HUES48 (cell line): Measurements from ENCODE around the gene CKM.

ENCODE experiments used
- H3K27ac ChIP-seq: one replicate; pipeline ENCODE4 v1.7.0; 2013; ENCODE audit warnings: low read depth, low read length, inconsistent platforms
- H3K27me3 ChIP-seq: 2 replicates; pipeline ENCODE4 v1.6.1; 2013; ENCODE audit warnings: mild to moderate bottlenecking, low read length; ENCODE audit not compliant: control insufficient read depth, insufficient read depth
- H3K36me3 ChIP-seq: 2 replicates; pipeline ENCODE4 v1.6.1; 2013; ENCODE audit warnings: low read length; ENCODE audit not compliant: control insufficient read depth, insufficient read depth
- H3K4me1 ChIP-seq: 2 replicates; pipeline ENCODE4 v1.6.1; 2013; ENCODE audit warnings: mild to moderate bottlenecking, low read length; ENCODE audit not compliant: control insufficient read depth, insufficient read depth
- H3K4me3 ChIP-seq: 2 replicates; pipeline ENCODE4 v1.5.1; 2013; ENCODE audit warnings: mild to moderate bottlenecking, low read depth, low read length
- H3K9ac ChIP-seq: 2 replicates; pipeline ENCODE4 v1.6.1; 2013; ENCODE audit warnings: mild to moderate bottlenecking, low read depth, low read length, moderate library complexity
- H3K9me3 ChIP-seq: 2 replicates; pipeline ENCODE4 v1.6.1; 2013; ENCODE audit warnings: low read length; ENCODE audit not compliant: control insufficient read depth, insufficient read depth

Gene CKM

GRCh38 chr19:45303269-45304060 lies 19.2 kb downstream of the CKM start:
- H3K36me3 ChIP-seq = 0 out of 2 replicates have a peak, but pooled peaks cover 3% of the 10 kb centered on the region
- H3K9ac ChIP-seq = no peak overlapping the region
- H3K9me3 ChIP-seq = no peaks in the 10 kb centered on the region
- peaks cover 18% of the 10 kb centered on the region for H3K27me3 ChIP-seq
- no peak overlapping the region for H3K4me3 ChIP-seq
- no peak overlapping the region for H3K27ac ChIP-seq
- H3K4me1 ChIP-seq = no peaks in the 10 kb centered on the region

DNA sequence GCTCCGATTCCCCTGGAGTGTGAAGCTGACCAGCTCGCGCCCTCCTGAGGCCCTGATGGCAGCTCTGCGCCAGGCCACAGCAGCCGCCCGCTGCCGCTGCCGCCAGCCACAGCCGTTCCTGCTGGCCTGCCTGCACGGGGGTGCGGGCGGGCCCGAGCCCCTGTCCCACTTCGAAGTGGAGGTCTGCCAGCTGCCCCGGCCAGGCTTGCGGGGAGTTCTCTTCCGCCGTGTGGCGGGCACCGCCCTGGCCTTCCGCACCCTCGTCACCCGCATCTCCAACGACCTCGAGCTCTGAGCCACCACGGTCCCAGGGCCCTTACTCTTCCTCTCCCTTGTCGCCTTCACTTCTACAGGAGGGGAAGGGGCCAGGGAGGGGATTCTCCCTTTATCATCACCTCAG lies 20.3 kb downstream of the CKM start:
- no peaks in the 10 kb centered on the region for H3K9me3 ChIP-seq
- peaks cover 18% of the 10 kb centered on the region for H3K27me3 ChIP-seq
- H3K27ac ChIP-seq = no peak overlapping the region
- no peak overlapping the region for H3K9ac ChIP-seq
- no peak overlapping the region for H3K4me3 ChIP-seq
- 0 out of 2 replicates have a peak, but pooled peaks cover 3% of the 10 kb centered on the region for H3K36me3 ChIP-seq
- H3K4me1 ChIP-seq = no peaks in the 10 kb centered on the region

GRCh38 chr19:45299719-45300118 lies 23.0 kb downstream of the CKM start:
- Histone ChIP-seq H3K4me3 (no peak overlapping the region), H3K9ac (no peak overlapping the region), H3K27me3 (peaks cover 5% of the 10 kb centered on the region; the same call in 1 of the 2 replicates), H3K36me3 (0 out of 2 replicates have a peak, but pooled peaks cover 3% of the 10 kb centered on the region), H3K4me1 (no peaks in the 10 kb centered on the region), H3K9me3 (no peaks in the 10 kb centered on the region), H3K27ac (no peak overlapping the region)

DNA sequence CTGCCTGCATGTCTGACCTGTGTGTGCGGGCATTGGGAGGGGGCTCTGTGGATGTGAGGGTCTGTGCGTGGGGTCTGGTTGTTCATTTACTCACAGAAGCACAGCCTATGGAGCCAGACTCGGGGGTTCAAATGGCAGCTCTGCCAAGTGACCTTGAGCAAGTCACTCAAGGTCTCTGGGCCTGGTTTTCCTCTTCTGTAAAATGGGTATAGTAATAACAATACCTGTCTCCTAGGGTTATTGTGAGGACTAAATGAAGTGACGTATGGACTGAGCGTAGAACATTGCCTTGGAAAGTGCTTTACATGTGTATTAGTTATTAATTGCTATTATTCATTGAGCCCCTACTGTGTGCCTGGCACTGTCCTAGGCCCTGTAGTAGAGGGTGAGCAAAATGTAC lies 24.4 kb downstream of the CKM start:
- Histone ChIP-seq H3K9ac (no peak overlapping the region), H3K36me3 (0 out of 2 replicates have a peak, but pooled peaks cover 3% of the 10 kb centered on the region), H3K4me1 (no peaks in the 10 kb centered on the region), H3K9me3 (no peaks in the 10 kb centered on the region), H3K27me3 (no peaks in the 10 kb centered on the region), H3K27ac (no peak overlapping the region), H3K4me3 (no peak overlapping the region)

DNA sequence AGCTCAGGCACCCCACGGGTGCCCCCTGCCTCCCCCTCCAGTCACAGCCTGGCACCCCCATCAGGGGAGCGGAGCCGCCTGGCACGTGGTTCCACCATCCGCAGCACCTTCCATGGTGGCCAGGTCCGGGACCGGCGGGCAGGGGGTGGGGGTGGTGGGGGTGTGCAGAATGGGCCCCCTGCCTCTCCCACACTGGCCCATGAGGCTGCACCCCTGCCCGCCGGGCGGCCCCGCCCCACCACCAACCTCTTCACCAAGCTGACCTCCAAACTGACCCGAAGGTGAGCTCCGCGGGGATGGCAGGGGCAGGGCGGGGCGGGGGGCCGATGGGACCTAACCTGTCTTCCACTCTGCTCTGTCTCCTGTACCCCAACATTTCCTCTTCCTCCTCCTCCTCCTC lies 25.0 kb downstream of the CKM start:
- Histone ChIP-seq H3K27me3 (no peaks in the 10 kb centered on the region), H3K9ac (no peak overlapping the region), H3K4me3 (no peak overlapping the region), H3K27ac (no peak overlapping the region), H3K36me3 (0 out of 2 replicates have a peak, but pooled peaks cover 3% of the 10 kb centered on the region), H3K4me1 (no peaks in the 10 kb centered on the region), H3K9me3 (no peaks in the 10 kb centered on the region)

DNA sequence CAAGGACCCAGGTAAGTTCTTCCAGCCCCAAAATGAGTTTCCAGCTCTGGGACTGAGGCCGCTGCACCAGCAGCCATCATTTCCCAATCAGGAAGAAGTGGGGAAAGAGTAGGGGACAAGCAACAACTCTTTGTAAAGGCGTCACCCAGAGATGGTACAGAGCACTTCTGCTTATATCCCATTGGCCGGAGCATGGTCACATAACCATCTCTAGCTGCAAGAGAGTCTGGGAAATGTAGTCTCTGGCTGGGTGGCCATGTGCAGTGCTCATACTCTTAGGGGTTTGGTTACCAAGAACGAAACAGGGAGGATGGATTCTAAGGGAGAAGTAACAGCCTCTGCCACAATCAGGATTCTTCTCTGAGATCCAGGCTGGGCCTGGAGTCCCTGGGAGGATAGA lies 26.3 kb downstream of the CKM start:
- no peaks in the 10 kb centered on the region for H3K4me1 ChIP-seq
- H3K36me3 ChIP-seq = 0 out of 2 replicates have a peak, but pooled peaks cover 3% of the 10 kb centered on the region
- no peaks in the 10 kb centered on the region for H3K9me3 ChIP-seq
- no peak overlapping the region for H3K27ac ChIP-seq
- no peak overlapping the region for H3K4me3 ChIP-seq
- H3K9ac ChIP-seq = no peak overlapping the region
- no peaks in the 10 kb centered on the region for H3K27me3 ChIP-seq

- Histone ChIP-seq H3K36me3 (0 out of 2 replicates have a peak, but pooled peaks cover 3% of the 10 kb centered on the region), H3K4me3 (no peak overlapping the region), H3K9ac (no peak overlapping the region), H3K27ac (no peak overlapping the region), H3K27me3 (no peaks in the 10 kb centered on the region), H3K4me1 (no peaks in the 10 kb centered on the region), H3K9me3 (no peaks in the 10 kb centered on the region)
These were observed 26.8 kb downstream of the CKM start for GRCh38 chr19:45295873-45296272.

GRCh38 chr19:45294291-45295029 lies 28.2 kb downstream of the CKM start:
- no peak overlapping the region for H3K27ac ChIP-seq
- H3K4me1 ChIP-seq = no peaks in the 10 kb centered on the region
- H3K27me3 ChIP-seq = no peaks in the 10 kb centered on the region
- H3K36me3 ChIP-seq = peaks cover 12% of the 10 kb centered on the region
- H3K9me3 ChIP-seq = no peaks in the 10 kb centered on the region
- H3K9ac ChIP-seq = no peak overlapping the region
- H3K4me3 ChIP-seq = no peak overlapping the region

DNA sequence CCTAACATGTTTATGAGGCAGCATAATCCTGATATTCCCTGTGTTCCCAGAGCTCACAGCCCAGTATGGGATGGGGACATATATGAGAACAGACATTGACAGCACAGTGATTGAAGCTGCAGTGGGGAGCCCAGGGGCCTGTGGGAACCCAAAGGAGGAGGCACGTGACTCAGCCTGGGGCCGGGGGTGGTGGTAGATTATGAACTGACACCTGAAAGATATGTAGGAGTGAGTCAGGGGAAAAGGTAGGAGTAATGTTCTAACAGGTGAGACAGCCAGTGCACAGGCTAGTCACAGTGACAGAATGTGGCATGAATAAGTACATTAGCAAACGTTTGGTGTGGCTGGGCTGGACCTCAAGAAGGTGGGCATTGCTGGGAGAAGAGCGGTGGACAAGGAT lies 29.0 kb downstream of the CKM start:
- Histone ChIP-seq H3K36me3 (peaks cover 9% of the 10 kb centered on the region), H3K9me3 (no peaks in the 10 kb centered on the region), H3K27ac (no peak overlapping the region), H3K4me3 (no peak overlapping the region), H3K27me3 (no peaks in the 10 kb centered on the region), H3K9ac (no peak overlapping the region), H3K4me1 (no peaks in the 10 kb centered on the region)

DNA sequence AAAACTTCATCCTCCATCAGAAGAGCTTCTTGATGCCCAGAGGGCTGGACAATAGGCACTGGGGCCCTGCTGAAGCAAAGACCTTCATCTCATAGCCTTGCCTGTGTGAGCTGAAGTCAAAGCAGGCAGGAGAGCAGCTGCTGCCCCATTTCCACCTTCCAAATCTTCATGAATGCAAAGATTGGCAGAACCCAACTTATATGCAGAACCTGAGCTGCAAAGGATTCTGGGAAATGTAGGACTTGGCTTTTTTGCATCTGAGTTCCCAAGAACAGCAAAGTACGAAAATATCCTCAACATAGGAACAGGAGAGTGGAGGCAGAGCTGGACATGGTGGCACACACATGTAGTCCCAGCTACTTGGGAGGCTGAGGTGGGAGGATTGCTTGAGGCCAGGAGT lies 30.8 kb downstream of the CKM start:
- Histone ChIP-seq H3K4me1 (no peaks in the 10 kb centered on the region), H3K36me3 (peaks cover 17% of the 10 kb centered on the region), H3K4me3 (no peak overlapping the region), H3K9me3 (no peaks in the 10 kb centered on the region), H3K27ac (no peak overlapping the region), H3K9ac (no peak overlapping the region), H3K27me3 (no peaks in the 10 kb centered on the region)

- H3K9ac ChIP-seq = no peak overlapping the region
- no peaks in the 10 kb centered on the region for H3K27me3 ChIP-seq
- peaks cover 21% of the 10 kb centered on the region for H3K36me3 ChIP-seq
- H3K27ac ChIP-seq = no peak overlapping the region
- no peak overlapping the region for H3K4me3 ChIP-seq
- no peaks in the 10 kb centered on the region for H3K9me3 ChIP-seq
- no peaks in the 10 kb centered on the region for H3K4me1 ChIP-seq
These were observed 32.2 kb downstream of the CKM start for GRCh38 chr19:45290381-45290931.
